K562 (cell line): Measurements from ENCODE around the gene HPD. TPM values are rescaled to one million over a fixed set of nuclear protein-coding genes. Genes with fewer than 3 reads are reported as not detected.

Experiments
- ARID3B ChIP-seq: fragments of 250-450 bp; sonication (Bioruptor Pico); IDR thresholded peaks from 2 replicates; pipeline ENCODE4 v1.4.0; 2020; ENCODE audit warnings: borderline replicate concordance
- BRCA1 ChIP-seq, 2 experiments: fragments of 450-650 bp in 1 of 2; sonication (generic) in 1 of 2; formaldehyde crosslinking in 1 of 2; IDR thresholded peaks; 2 replicates each; pipeline versions ENCODE4 v1.5.0 to v1.6.1; 2017 to 2020; ENCODE audit warnings: mild to moderate bottlenecking in 1 of 2, missing genetic modification reagents in 1 of 2
- CBX1 ChIP-seq: sonication (generic); IDR thresholded peaks from 2 replicates; pipeline ENCODE4 v1.6.1; 2016; ENCODE audit warnings: antibody characterized with exemption, low read depth, mild to moderate bottlenecking
- ELF4 ChIP-seq: fragments of 450-650 bp; formaldehyde crosslinking; IDR thresholded peaks from 2 replicates; pipeline ENCODE4 v1.4.0; 2022; ENCODE audit warnings: missing genetic modification characterization
- FIP1L1 ChIP-seq: fragments of 200-400 bp; formaldehyde crosslinking; IDR thresholded peaks from 2 replicates; pipeline ENCODE4 v1.6.1; 2018; ENCODE audit warnings: mild to moderate bottlenecking, low read depth, low read length; ENCODE audit not compliant: poor library complexity, severe bottlenecking
- GATAD2B ChIP-seq: fragments of 450-650 bp; IDR thresholded peaks from 2 replicates; pipeline ENCODE4 v1.6.1; 2017; ENCODE audit warnings: mild to moderate bottlenecking, borderline replicate concordance
- GTF2F1 ChIP-seq: IDR thresholded peaks from 2 replicates; pipeline ENCODE4 v1.6.1; 2011; ENCODE audit warnings: low read depth, low read length, improper control_type of control experiment
- KLF1 ChIP-seq: fragments of 450-650 bp; IDR thresholded peaks from 2 replicates; pipeline ENCODE4 v1.6.1; 2016; ENCODE audit warnings: missing genetic modification characterization, missing compliant biosample characterization
- SIN3A ChIP-seq, 2 experiments: fragments of 150-350 bp in 1 of 2; IDR thresholded peaks; 2 replicates each; pipeline ENCODE4 v1.6.1; 2011 to 2016; ENCODE audit warnings: borderline replicate concordance in 2 of 2, low read depth in 2 of 2, low read length in 2 of 2, mild to moderate bottlenecking in 2 of 2, moderate library complexity in 2 of 2; ENCODE audit not compliant: control insufficient read depth in 1 of 2
- SPI1 ChIP-seq: IDR thresholded peaks from 2 replicates; pipeline ENCODE4 v1.6.1; 2011; ENCODE audit warnings: low read depth, low read length, control low read depth, borderline replicate concordance
- TGIF2 ChIP-seq: sonication (generic); formaldehyde crosslinking; IDR thresholded peaks from 2 replicates; pipeline ENCODE4 v1.8.1; 2022; ENCODE audit warnings: mild to moderate bottlenecking, missing genetic modification reagents, moderate library complexity
- ZNF140 ChIP-seq: fragments of 250-450 bp; sonication (Bioruptor Pico); IDR thresholded peaks from 2 replicates; pipeline ENCODE4 v1.8.0; 2021; ENCODE audit warnings: moderate library complexity, mild to moderate bottlenecking, inconsistent platforms
- ZNF24 ChIP-seq: fragments of 450-650 bp; IDR thresholded peaks from 2 replicates; pipeline ENCODE4 v1.6.1; 2016
- ZNF444 ChIP-seq: fragments of 250-450 bp; sonication (Bioruptor Pico); IDR thresholded peaks from 2 replicates; pipeline ENCODE4 v1.4.0; 2020; ENCODE audit warnings: mild to moderate bottlenecking, moderate library complexity
- polyA plus RNA-seq, 8 experiments: library from polyadenylated mRNA; depleted of rRNA in 4 of 8; stranded (reverse) in 5 of 8; unstranded in 3 of 8; fragments of >200 nt; fragmentation: Nextera tagmentation in 2 of 8; fragmentation: Illumina TruSeq in 1 of 8; extraction: Ambion mirVana in 2 of 8; extraction: Trizol in 1 of 8; gene quantifications; 2 replicates each; pipeline versions ENCODE4 v1.2.1 to v1.2.3, GENCODE V29; 2011 to 2014; ENCODE audit warnings: inconsistent platforms in 1 of 8, missing spikeins in 1 of 8
- total RNA-seq, 7 experiments: library from RNA; depleted of rRNA in 6 of 7; stranded (reverse); fragments of >200 nt in 6 of 7; fragmentation: Illumina TruSeq in 2 of 7; extraction: Trizol in 2 of 7; gene quantifications; 2 replicates each; pipeline versions ENCODE4 v1.2.1 to v1.2.3, GENCODE V29; 2011 to 2021; ENCODE audit warnings: low replicate concordance in 1 of 7
- TF ChIP-seq, protein P1 (sequence below): fragments of 250-450 bp; sonication (Bioruptor Pico); IDR thresholded peaks from 2 replicates; pipeline ENCODE4 v1.8.0; 2022; ENCODE audit warnings: moderate library complexity, mild to moderate bottlenecking, inconsistent platforms
- TF ChIP-seq, protein P2 (sequence below), 2 experiments: fragments of 450-650 bp; IDR thresholded peaks; 2 replicates each; pipeline ENCODE4 v1.6.1; 2016; ENCODE audit warnings: mild to moderate bottlenecking in 2 of 2, borderline replicate concordance in 1 of 2, low read depth in 1 of 2, moderate library complexity in 1 of 2

The HPD gene
- total and polyA plus RNA-seq, 9 of the 15 experiments (the other 6 are each of a cell fraction or from before 2014, with no cell fraction given), result 0.06 to 0.29 (median 0.07) TPM; not detected in 4

- no peak for TF ChIP-seq ARID3B (CRISPR knock-in tag)
- no peak for TF ChIP-seq ZNF444 (CRISPR knock-in tag)
- TF ChIP-seq, protein P1, sequence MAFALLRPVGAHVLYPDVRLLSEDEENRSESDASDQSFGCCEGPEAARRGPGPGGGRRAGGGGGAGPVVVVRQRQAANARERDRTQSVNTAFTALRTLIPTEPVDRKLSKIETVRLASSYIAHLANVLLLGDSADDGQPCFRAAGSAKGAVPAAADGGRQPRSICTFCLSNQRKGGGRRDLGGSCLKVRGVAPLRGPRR (CRISPR knock-in tag), result no peak
- TF ChIP-seq BRCA1 (IDR thresholded peaks at IDR 0.05), result no peak
- no peak for TF ChIP-seq BRCA1 (CRISPR knock-in tag; IDR thresholded peaks at IDR 0.05)
- TF ChIP-seq ZNF140 (CRISPR knock-in tag), result no peak
- TF ChIP-seq, protein P2, sequence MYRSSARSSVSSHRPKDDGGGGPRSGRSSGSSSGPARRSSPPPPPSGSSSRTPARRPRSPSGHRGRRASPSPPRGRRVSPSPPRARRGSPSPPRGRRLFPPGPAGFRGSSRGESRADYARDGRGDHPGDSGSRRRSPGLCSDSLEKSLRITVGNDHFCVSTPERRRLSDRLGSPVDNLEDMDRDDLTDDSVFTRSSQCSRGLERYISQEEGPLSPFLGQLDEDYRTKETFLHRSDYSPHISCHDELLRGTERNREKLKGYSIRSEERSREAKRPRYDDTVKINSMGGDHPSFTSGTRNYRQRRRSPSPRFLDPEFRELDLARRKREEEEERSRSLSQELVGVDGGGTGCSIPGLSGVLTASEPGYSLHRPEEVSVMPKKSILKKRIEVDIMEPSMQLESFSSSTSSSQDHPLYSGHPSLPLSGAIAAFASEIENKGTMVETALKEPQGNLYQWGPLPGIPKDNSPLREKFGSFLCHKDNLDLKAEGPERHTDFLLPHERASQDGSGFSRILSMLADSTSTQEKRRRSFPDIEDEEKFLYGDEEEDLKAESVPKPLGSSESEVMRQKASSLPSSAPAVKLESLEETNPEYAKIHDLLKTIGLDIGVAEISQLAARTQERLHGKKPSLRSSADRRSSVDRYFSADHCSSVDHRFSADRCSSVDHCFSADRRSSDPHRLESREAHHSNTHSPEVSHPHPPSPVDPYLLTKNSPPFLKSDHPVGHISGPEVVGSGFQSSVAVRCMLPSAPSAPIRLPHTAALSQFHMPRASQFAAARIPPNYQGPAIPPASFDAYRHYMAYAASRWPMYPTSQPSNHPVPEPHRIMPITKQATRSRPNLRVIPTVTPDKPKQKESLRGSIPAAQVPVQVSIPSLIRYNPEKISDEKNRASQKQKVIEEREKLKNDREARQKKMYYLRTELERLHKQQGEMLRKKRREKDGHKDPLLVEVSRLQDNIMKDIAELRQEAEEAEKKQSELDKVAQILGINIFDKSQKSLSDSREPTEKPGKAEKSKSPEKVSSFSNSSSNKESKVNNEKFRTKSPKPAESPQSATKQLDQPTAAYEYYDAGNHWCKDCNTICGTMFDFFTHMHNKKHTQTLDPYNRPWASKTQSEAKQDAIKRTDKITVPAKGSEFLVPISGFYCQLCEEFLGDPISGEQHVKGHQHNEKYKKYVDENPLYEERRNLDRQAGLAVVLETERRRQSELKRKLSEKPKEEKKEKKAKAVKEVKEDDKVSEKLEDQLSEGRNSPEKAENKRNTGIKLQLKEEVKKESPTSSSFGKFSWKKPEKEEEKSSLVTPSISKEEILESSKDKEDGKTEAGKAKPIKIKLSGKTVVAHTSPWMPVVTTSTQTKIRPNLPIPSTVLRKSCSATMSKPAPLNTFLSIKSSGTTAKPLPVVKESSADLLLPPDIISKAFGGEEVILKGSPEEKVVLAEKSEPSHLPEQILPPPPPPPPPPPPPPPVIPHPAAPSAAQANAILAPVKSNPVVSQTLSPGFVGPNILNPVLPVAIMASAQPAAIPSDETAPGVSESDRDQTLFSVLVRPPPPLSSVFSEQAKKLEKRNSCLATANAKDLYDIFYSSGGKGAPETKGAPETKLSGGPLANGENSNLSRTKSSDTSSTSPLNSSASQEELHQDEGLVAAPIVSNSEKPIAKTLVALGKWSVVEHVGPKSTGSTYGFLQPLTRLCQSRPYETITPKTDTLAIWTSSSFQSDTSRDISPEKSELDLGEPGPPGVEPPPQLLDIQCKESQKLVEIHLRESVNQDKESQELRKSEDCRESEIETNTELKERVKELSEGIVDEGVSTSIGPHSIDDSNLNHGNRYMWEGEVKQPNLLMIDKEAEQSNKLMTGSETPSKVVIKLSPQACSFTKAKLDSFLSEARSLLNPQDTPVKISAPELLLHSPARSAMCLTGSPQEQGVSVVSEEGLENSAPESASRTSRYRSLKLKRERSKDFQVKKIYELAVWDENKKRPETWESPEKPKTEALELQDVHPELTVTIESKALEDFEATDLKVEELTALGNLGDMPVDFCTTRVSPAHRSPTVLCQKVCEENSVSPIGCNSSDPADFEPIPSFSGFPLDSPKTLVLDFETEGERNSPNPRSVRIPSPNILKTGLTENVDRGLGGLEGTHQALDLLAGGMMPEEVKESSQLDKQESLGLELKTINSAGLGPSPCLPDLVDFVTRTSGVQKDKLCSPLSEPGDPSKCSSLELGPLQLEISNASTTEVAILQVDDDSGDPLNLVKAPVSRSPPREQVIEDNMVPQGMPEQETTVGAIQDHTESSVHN (IDR thresholded peaks at IDR 0.05; ENCODE audit: borderline replicate concordance in 1 of 2, low read depth in 1 of 2), result no peak
- TF ChIP-seq GATAD2B, result 0 out of 2 replicates have a peak, but pooled peaks have one; percentile 30
- TF ChIP-seq KLF1 (tag), result no peak
- no peak for TF ChIP-seq TGIF2 (CRISPR knock-in tag)
- no peak for TF ChIP-seq ELF4 (CRISPR knock-in tag)
- TF ChIP-seq SIN3A (IDR thresholded peaks at IDR 0.05; ENCODE audit: borderline replicate concordance in 2 of 2, control insufficient read depth in 1 of 2, low read depth in 2 of 2, low read length in 2 of 2), result peak; percentile 53 to 78; a peak in 2 of 4 replicates
- no peak for TF ChIP-seq SPI1
- no peak for TF ChIP-seq CBX1
- no peak for TF ChIP-seq GTF2F1
- peak; percentile 84 for TF ChIP-seq FIP1L1
- TF ChIP-seq ZNF24, result no peak
These were observed 47.0 kb downstream of the HPD start (continued) for GRCh38 chr12:121811434-121812319.
